ENCODE results near the gene CDH24. TPM values are rescaled to one million over a fixed set of nuclear protein-coding genes. Genes with fewer than 3 reads are reported as not detected.

The CDH24 gene
- total and polyA plus RNA-seq, 2 donors (not counting 1 experiment from before 2014, with no cell fraction given), result 0.96 to 1.0 TPM

- ChIA-PET POLR2A (no interaction called here), CTCF (interaction anchor here (0.6 to 19.1 kb wide), 5 partner anchors 15 to 76 kb away, joined by 3 to 1134 read pairs (median 4); partner anchors contain the start of gene AJUBA)
- Mint-ChIP-seq H3K4me3 (no peak overlapping the region), H3K27me3 (no peaks in the 10 kb centered on the region), H3K4me1 (peaks cover 5% of the 10 kb centered on the region), H3K9me3 (ENCODE audit: insufficient read depth) (no peaks in the 10 kb centered on the region), H3K27ac (no peak overlapping the region)
- peaks cover 5 to 79% of the 10 kb centered on the region in 2 experiments for H3K36me3 ChIP-seq (replicated peaks in 1 of 2; ENCODE audit: control extremely low read depth in 1 of 2, control insufficient read depth in 1 of 2, extremely low read depth in 1 of 2, insufficient read depth in 2 of 2, low read length in 1 of 2)
- H3K27ac ChIP-seq (ENCODE audit: low read length in 2 of 2), result no peak overlapping the region
- H3K4me2 ChIP-seq (replicated peaks; ENCODE audit: low read depth, low read length, poor library complexity, severe bottlenecking), result no peak overlapping the region
- TF ChIP-seq EZH2 (IDR thresholded peaks at IDR 0.05; ENCODE audit: borderline replicate concordance, insufficient read depth, low read depth, low read length, poor library complexity, severe bottlenecking), result no peak
- TF ChIP-seq, protein P1, sequence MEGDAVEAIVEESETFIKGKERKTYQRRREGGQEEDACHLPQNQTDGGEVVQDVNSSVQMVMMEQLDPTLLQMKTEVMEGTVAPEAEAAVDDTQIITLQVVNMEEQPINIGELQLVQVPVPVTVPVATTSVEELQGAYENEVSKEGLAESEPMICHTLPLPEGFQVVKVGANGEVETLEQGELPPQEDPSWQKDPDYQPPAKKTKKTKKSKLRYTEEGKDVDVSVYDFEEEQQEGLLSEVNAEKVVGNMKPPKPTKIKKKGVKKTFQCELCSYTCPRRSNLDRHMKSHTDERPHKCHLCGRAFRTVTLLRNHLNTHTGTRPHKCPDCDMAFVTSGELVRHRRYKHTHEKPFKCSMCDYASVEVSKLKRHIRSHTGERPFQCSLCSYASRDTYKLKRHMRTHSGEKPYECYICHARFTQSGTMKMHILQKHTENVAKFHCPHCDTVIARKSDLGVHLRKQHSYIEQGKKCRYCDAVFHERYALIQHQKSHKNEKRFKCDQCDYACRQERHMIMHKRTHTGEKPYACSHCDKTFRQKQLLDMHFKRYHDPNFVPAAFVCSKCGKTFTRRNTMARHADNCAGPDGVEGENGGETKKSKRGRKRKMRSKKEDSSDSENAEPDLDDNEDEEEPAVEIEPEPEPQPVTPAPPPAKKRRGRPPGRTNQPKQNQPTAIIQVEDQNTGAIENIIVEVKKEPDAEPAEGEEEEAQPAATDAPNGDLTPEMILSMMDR (IDR thresholded peaks at IDR 0.05), result no peak
- peaks cover 0 to 2% (median 0%) of the 10 kb centered on the region in 4 experiments for H3K27me3 ChIP-seq (replicated peaks in 1 of 4; ENCODE audit: control extremely low read depth in 1 of 4, control insufficient read depth in 3 of 4, insufficient read depth in 4 of 4, low read length in 3 of 4)
- peaks cover 1 to 10% of the 10 kb centered on the region in 2 donors for H3K4me1 ChIP-seq (ENCODE audit: control insufficient read depth in 2 of 2, insufficient read depth in 2 of 2, low read length in 2 of 2)
- H3K9me3 ChIP-seq (ENCODE audit: control extremely low read depth in 1 of 3, control insufficient read depth in 2 of 3, insufficient read depth in 1 of 3, low read length in 2 of 3), result no peaks in the 10 kb centered on the region
- intact Hi-C loops (cut with micrococcal nuclease), result no loop called here
- H3K79me2 ChIP-seq (ENCODE audit: control insufficient read depth, insufficient read depth, low read length), result peaks cover 27% of the 10 kb centered on the region
- H3K4me3 ChIP-seq (ENCODE audit: control extremely low read depth in 1 of 5, extremely low read depth in 1 of 5, insufficient read depth in 1 of 5, low read depth in 2 of 5, low read length in 4 of 5), result no peak overlapping the region
- no peak for ATAC-seq (ENCODE audit: low read depth)
- no CpG with 5 or more reads among the region's 4 CpGs for WGBS (ENCODE audit: insufficient coverage)
- H2AFZ ChIP-seq (ENCODE audit: insufficient read depth, low read depth, low read length, poor library complexity, severe bottlenecking), result no peak overlapping the region
- H4K20me1 ChIP-seq (ENCODE audit: control insufficient read depth, insufficient read depth, low read length, poor library complexity, severe bottlenecking), result peaks cover 47% of the 10 kb centered on the region
- no peak for DNase-seq
- H3K9ac ChIP-seq (ENCODE audit: low read length), result no peak overlapping the region
Measured at GRCh38 chr14:23062002-23062401, 4.7 kb upstream of the CDH24 start.

DNA sequence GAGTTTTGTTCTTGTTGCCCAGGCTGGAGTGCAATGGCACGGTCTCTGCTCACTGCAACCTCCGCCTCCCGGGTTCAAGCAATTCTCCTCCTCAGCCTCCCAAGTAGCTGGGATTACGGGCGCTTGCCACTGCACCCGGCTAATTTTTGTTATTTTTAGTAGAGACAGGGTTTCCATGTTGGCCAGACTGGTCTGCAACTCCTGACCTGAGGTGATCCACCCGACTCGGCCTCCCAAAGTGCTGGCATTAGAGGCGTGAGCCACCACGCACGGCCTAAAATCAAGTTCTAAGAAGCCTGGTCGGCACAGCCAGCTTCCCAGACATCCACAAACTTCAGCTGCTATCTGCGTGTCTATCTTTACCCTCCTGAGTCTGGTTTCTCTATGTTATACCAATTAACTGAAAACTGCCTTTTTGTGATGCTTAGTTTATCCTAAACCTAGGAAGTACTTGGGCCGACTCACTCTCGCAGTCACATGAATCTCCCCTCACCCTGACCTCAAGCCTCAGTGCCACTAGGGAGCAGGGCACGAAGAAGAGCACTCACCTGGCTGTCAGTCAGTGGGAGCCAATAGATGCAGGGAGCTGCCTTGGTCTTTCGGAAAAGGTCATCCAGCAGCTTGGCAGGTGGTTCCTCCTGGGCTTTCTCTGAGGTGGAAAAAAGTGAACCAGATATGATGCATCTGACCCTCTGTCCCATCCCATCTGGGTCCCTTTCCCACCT, 3.4 kb upstream of the CDH24 start:
- no peak for ATAC-seq (ENCODE audit: low read depth)
- Histone ChIP-seq H3K4me1 (ENCODE audit: control insufficient read depth in 2 of 2, insufficient read depth in 2 of 2, low read length in 2 of 2) (peaks cover 10 to 21% of the 10 kb centered on the region in 2 donors), H3K79me2 (ENCODE audit: control insufficient read depth, insufficient read depth, low read length) (peaks cover 14% of the 10 kb centered on the region), H3K36me3 (replicated peaks in 1 of 2; ENCODE audit: control extremely low read depth in 1 of 2, control insufficient read depth in 1 of 2, extremely low read depth in 1 of 2, insufficient read depth in 2 of 2, low read length in 1 of 2) (peaks cover 5 to 66% of the 10 kb centered on the region in 2 experiments), H3K27me3 (replicated peaks in 1 of 4; ENCODE audit: control extremely low read depth in 1 of 4, control insufficient read depth in 3 of 4, insufficient read depth in 4 of 4, low read length in 3 of 4) (peaks cover 0 to 6% (median 0%) of the 10 kb centered on the region in 4 experiments), H4K20me1 (ENCODE audit: control insufficient read depth, insufficient read depth, low read length, poor library complexity, severe bottlenecking) (peaks cover 34% of the 10 kb centered on the region), H3K27ac (ENCODE audit: low read length in 2 of 2) (no peak overlapping the region), H3K9ac (ENCODE audit: low read length) (no peak overlapping the region), H3K4me2 (replicated peaks; ENCODE audit: low read depth, low read length, poor library complexity, severe bottlenecking) (no peak overlapping the region), H3K9me3 (ENCODE audit: control extremely low read depth in 1 of 3, control insufficient read depth in 2 of 3, insufficient read depth in 1 of 3, low read length in 2 of 3) (no peaks in the 10 kb centered on the region), H3K4me3 (ENCODE audit: control extremely low read depth in 1 of 5, extremely low read depth in 1 of 5, insufficient read depth in 1 of 5, low read depth in 2 of 5, low read length in 4 of 5) (no peak overlapping the region), H2AFZ (ENCODE audit: insufficient read depth, low read depth, low read length, poor library complexity, severe bottlenecking) (no peak overlapping the region)
- H3K27ac Mint-ChIP-seq, result peak overlapping the region; percentile 32
- peaks cover 17% of the 10 kb centered on the region for H3K4me1 Mint-ChIP-seq
- H3K27me3 Mint-ChIP-seq, result no peaks in the 10 kb centered on the region
- CTCF ChIA-PET, result interaction anchor here (0.9 to 19.1 kb wide), 10 partner anchors 8 to 131 kb away, joined by 3 to 1134 read pairs (median 4); partner anchors contain the start of gene AJUBA
- intact Hi-C loops (cut with micrococcal nuclease), result no loop called here
- 97% methylated on average over 12 of the region's 17 CpGs for WGBS (ENCODE audit: insufficient coverage)
- no peaks in the 10 kb centered on the region for H3K9me3 Mint-ChIP-seq (ENCODE audit: insufficient read depth)
- no peak overlapping the region for H3K4me3 Mint-ChIP-seq
- TF ChIP-seq EZH2 (IDR thresholded peaks at IDR 0.05; ENCODE audit: borderline replicate concordance, insufficient read depth, low read depth, low read length, poor library complexity, severe bottlenecking), result no peak
- TF ChIP-seq, protein P1 (IDR thresholded peaks at IDR 0.05), result no peak
- POLR2A ChIA-PET, result interaction anchor here (0.6 kb wide), 1 partner anchor 107 kb away, joined by 3 read pairs; no protein-coding TSS in a partner anchor
- no peak for DNase-seq

Measured in B cell (primary cell).